WTC11 (cell line): ENCODE measurements around the gene MEIOSIN. TPM values are rescaled to one million over a fixed set of nuclear protein-coding genes. Genes with fewer than 3 reads are reported as not detected.

Experiments used
- ATAC-seq: fragments of 200-7000 bp; cut with Tn5 transposase; 2 replicates; pipeline ENCODE4 v1.10.0; 2021; ENCODE audit warnings: mild to moderate bottlenecking, moderate library complexity
- CTCF ChIA-PET: fragments of 300-600 bp; sonication (Branson Sonifier 250); formaldehyde crosslinking; loops from one replicate; lab custom pipeline; 2021; ENCODE audit warnings: antibody characterized with exemption; lab: Charles Lee
- POLR2A ChIA-PET: fragments of 350-600 bp; sonication (Branson Sonifier 250); formaldehyde crosslinking; loops from one replicate; lab custom pipeline; 2021; ENCODE audit warnings: antibody characterized with exemption; lab: Charles Lee
- DNase-seq: peaks from one replicate; pipeline ENCODE4 v3.0.0; 2021; ENCODE audit warnings: low spot score
- H3K27ac Mint-ChIP-seq: 2 replicates; pipeline ENCODE4 v1.8.0; 2021; ENCODE audit warnings: mixed read lengths
- H3K27me3 Mint-ChIP-seq: 2 replicates; pipeline ENCODE4 v1.8.0; 2021; ENCODE audit warnings: low read depth, mild to moderate bottlenecking, moderate library complexity, mixed read lengths
- H3K36me3 Mint-ChIP-seq: 2 replicates; pipeline ENCODE4 v1.8.0; 2021; ENCODE audit warnings: mixed read lengths
- H3K4me1 Mint-ChIP-seq: 2 replicates; pipeline ENCODE4 v1.8.0; 2022; ENCODE audit warnings: mixed read lengths
- H3K4me3 Mint-ChIP-seq: 2 replicates; pipeline ENCODE4 v1.8.0; 2021; ENCODE audit warnings: mild to moderate bottlenecking, moderate library complexity, mixed read lengths
- H3K9me3 Mint-ChIP-seq: 2 replicates; pipeline ENCODE4 v1.8.0; 2021; ENCODE audit warnings: mixed read lengths
- ATF1 ChIP-seq: sonication (generic); formaldehyde crosslinking; IDR thresholded peaks from 2 replicates; pipeline ENCODE4 v1.8.1; 2023; ENCODE audit warnings: mild to moderate bottlenecking, moderate library complexity, missing genetic modification reagents
- CBFB ChIP-seq: sonication (generic); formaldehyde crosslinking; IDR thresholded peaks from 2 replicates; pipeline ENCODE4 v1.8.1; 2022; ENCODE audit warnings: mild to moderate bottlenecking, low read depth, missing genetic modification reagents
- CREB1 ChIP-seq: sonication (generic); formaldehyde crosslinking; IDR thresholded peaks from 2 replicates; pipeline ENCODE4 v1.8.0; 2023; ENCODE audit warnings: mild to moderate bottlenecking, missing genetic modification reagents
- ELF4 ChIP-seq: sonication (generic); formaldehyde crosslinking; IDR thresholded peaks from 2 replicates; pipeline ENCODE4 v1.8.1; 2022; ENCODE audit warnings: low read depth, mild to moderate bottlenecking, moderate library complexity, missing genetic modification reagents
- ERG ChIP-seq: fragments of 250-450 bp; sonication (Bioruptor Pico); IDR thresholded peaks from 2 replicates; pipeline ENCODE4 v1.8.0; 2021; ENCODE audit warnings: mild to moderate bottlenecking
- MYBL2 ChIP-seq: sonication (generic); formaldehyde crosslinking; IDR thresholded peaks from 2 replicates; pipeline ENCODE4 v1.8.1; 2023; ENCODE audit warnings: mild to moderate bottlenecking, moderate library complexity, missing genetic modification reagents
- NFYB ChIP-seq: sonication (generic); formaldehyde crosslinking; conservative IDR thresholded peaks from 2 replicates; pipeline ENCODE4 v1.8.0; 2022; ENCODE audit warnings: low read depth, missing genetic modification reagents
- NR1H2 ChIP-seq: sonication (generic); formaldehyde crosslinking; IDR thresholded peaks from 2 replicates; pipeline ENCODE4 v1.9.0; 2021; ENCODE audit warnings: mild to moderate bottlenecking, moderate library complexity, missing genetic modification reagents
- OVOL2 ChIP-seq: fragments of 250-450 bp; sonication (Bioruptor Pico); IDR thresholded peaks from 2 replicates; pipeline ENCODE4 v1.9.0; 2021; ENCODE audit warnings: mild to moderate bottlenecking, borderline replicate concordance
- TCF7 ChIP-seq: sonication (generic); formaldehyde crosslinking; IDR thresholded peaks from 2 replicates; pipeline ENCODE4 v1.8.0; 2022; ENCODE audit warnings: mild to moderate bottlenecking, low read depth, missing genetic modification reagents, moderate library complexity
- TEAD1 ChIP-seq: sonication (generic); formaldehyde crosslinking; IDR thresholded peaks from 2 replicates; pipeline ENCODE4 v1.8.0; 2022; ENCODE audit warnings: mild to moderate bottlenecking, missing genetic modification reagents
- ZNF263 ChIP-seq: sonication (generic); formaldehyde crosslinking; IDR thresholded peaks from 2 replicates; pipeline ENCODE4 v1.8.1; 2022; ENCODE audit warnings: low read depth, mild to moderate bottlenecking, moderate library complexity, missing genetic modification reagents
- ZNF396 ChIP-seq: fragments of 250-450 bp; sonication (Bioruptor Pico); IDR thresholded peaks from 2 replicates; pipeline ENCODE4 v1.8.0; 2021; ENCODE audit warnings: mild to moderate bottlenecking, moderate library complexity, borderline replicate concordance
- ZNF671 ChIP-seq: fragments of 250-450 bp; sonication (Bioruptor Pico); IDR thresholded peaks from 2 replicates; pipeline ENCODE4 v1.8.0; 2021; ENCODE audit warnings: mild to moderate bottlenecking
- total RNA-seq: library from RNA; stranded (reverse); gene quantifications from 3 replicates; pipeline ENCODE4 v1.2.3, GENCODE V29; 2021
- TF ChIP-seq, protein P1 (sequence below): sonication (generic); formaldehyde crosslinking; IDR thresholded peaks from 2 replicates; pipeline ENCODE4 v1.8.0; 2022; ENCODE audit warnings: missing genetic modification reagents
- TF ChIP-seq, protein P2 (sequence below): sonication (generic); formaldehyde crosslinking; IDR thresholded peaks from 2 replicates; pipeline ENCODE4 v1.8.0; 2022; ENCODE audit warnings: mild to moderate bottlenecking, missing genetic modification reagents
- TF ChIP-seq, protein P3 (sequence below): sonication (generic); formaldehyde crosslinking; IDR thresholded peaks from 2 replicates; pipeline ENCODE4 v1.8.1; 2022; ENCODE audit warnings: mild to moderate bottlenecking, missing genetic modification reagents, moderate library complexity, borderline replicate concordance
- TF ChIP-seq, protein P4 (sequence below): fragments of 250-450 bp; sonication (Bioruptor Pico); IDR thresholded peaks from 2 replicates; pipeline ENCODE4 v1.9.0; 2021; ENCODE audit warnings: mild to moderate bottlenecking, borderline replicate concordance
- TF ChIP-seq, protein P5 (sequence below): sonication (generic); formaldehyde crosslinking; IDR thresholded peaks from 2 replicates; pipeline ENCODE4 v1.8.1; 2023; ENCODE audit warnings: mild to moderate bottlenecking, missing genetic modification reagents, borderline replicate concordance

The MEIOSIN gene
- total RNA-seq, 1 experiment from 2014 or later: not detected

GRCh38 chr19:45716359-45717130 lies 16.7 kb upstream of the MEIOSIN start (continued):
- TF ChIP-seq, protein P1, sequence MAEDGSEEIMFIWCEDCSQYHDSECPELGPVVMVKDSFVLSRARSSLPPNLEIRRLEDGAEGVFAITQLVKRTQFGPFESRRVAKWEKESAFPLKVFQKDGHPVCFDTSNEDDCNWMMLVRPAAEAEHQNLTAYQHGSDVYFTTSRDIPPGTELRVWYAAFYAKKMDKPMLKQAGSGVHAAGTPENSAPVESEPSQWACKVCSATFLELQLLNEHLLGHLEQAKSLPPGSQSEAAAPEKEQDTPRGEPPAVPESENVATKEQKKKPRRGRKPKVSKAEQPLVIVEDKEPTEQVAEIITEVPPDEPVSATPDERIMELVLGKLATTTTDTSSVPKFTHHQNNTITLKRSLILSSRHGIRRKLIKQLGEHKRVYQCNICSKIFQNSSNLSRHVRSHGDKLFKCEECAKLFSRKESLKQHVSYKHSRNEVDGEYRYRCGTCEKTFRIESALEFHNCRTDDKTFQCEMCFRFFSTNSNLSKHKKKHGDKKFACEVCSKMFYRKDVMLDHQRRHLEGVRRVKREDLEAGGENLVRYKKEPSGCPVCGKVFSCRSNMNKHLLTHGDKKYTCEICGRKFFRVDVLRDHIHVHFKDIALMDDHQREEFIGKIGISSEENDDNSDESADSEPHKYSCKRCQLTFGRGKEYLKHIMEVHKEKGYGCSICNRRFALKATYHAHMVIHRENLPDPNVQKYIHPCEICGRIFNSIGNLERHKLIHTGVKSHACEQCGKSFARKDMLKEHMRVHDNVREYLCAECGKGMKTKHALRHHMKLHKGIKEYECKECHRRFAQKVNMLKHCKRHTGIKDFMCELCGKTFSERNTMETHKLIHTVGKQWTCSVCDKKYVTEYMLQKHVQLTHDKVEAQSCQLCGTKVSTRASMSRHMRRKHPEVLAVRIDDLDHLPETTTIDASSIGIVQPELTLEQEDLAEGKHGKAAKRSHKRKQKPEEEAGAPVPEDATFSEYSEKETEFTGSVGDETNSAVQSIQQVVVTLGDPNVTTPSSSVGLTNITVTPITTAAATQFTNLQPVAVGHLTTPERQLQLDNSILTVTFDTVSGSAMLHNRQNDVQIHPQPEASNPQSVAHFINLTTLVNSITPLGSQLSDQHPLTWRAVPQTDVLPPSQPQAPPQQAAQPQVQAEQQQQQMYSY (CRISPR knock-in tag): no peak
- TF ChIP-seq TCF7 (no peak), ZNF396 (no peak), NR1H2 (CRISPR knock-in tag) (no peak), ERG (no peak), ZNF263 (CRISPR knock-in tag) (no peak), CREB1 (CRISPR knock-in tag) (no peak), ATF1 (CRISPR knock-in tag) (no peak), OVOL2 (CRISPR knock-in tag) (no peak), ELF4 (CRISPR knock-in tag) (no peak)
- TF ChIP-seq, protein P2, sequence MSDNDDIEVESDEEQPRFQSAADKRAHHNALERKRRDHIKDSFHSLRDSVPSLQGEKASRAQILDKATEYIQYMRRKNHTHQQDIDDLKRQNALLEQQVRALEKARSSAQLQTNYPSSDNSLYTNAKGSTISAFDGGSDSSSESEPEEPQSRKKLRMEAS (CRISPR knock-in tag): no peak
- TF ChIP-seq, protein P3, sequence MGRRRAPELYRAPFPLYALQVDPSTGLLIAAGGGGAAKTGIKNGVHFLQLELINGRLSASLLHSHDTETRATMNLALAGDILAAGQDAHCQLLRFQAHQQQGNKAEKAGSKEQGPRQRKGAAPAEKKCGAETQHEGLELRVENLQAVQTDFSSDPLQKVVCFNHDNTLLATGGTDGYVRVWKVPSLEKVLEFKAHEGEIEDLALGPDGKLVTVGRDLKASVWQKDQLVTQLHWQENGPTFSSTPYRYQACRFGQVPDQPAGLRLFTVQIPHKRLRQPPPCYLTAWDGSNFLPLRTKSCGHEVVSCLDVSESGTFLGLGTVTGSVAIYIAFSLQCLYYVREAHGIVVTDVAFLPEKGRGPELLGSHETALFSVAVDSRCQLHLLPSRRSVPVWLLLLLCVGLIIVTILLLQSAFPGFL (CRISPR knock-in tag): no peak

- peaks cover 23% of the 10 kb centered on the region for H3K36me3 Mint-ChIP-seq
- H3K9me3 Mint-ChIP-seq: no peaks in the 10 kb centered on the region
- peaks cover 25% of the 10 kb centered on the region for H3K4me1 Mint-ChIP-seq
- DNase-seq (peak; percentile 99), ATAC-seq (peak; percentile 98)
- H3K4me3 Mint-ChIP-seq: peak overlapping the region; percentile 97
- CTCF ChIA-PET: interaction anchor here (0.6 to 4.5 kb wide), 31 partner anchors 9 to 315 kb away, joined by 3 to 80 read pairs (median 4); partner anchors contain the start of genes FBXO46, MYPOP, QPCTL and RSPH6A
- H3K27ac Mint-ChIP-seq: peak overlapping the region; percentile 97
- POLR2A ChIA-PET: interaction anchor here (0.6 to 5.8 kb wide), 16 partner anchors 9 to 1730 kb away, joined by 3 to 115 read pairs (median 4); partner anchors contain the start of genes FBXO46, IRF2BP1, QPCTL and SIX5
- no peaks in the 10 kb centered on the region; the same call in 1 of the 2 replicates for H3K27me3 Mint-ChIP-seq
- TF ChIP-seq CBFB (CRISPR knock-in tag) (no peak), TEAD1 (CRISPR knock-in tag) (no peak; the same call in 1 of the 2 replicates), ZNF671 (CRISPR knock-in tag) (no peak), MYBL2 (CRISPR knock-in tag) (peak; percentile 48; the same call in 1 of the 2 replicates), NFYB (CRISPR knock-in tag) (peak; percentile 78)
- TF ChIP-seq, protein P4, sequence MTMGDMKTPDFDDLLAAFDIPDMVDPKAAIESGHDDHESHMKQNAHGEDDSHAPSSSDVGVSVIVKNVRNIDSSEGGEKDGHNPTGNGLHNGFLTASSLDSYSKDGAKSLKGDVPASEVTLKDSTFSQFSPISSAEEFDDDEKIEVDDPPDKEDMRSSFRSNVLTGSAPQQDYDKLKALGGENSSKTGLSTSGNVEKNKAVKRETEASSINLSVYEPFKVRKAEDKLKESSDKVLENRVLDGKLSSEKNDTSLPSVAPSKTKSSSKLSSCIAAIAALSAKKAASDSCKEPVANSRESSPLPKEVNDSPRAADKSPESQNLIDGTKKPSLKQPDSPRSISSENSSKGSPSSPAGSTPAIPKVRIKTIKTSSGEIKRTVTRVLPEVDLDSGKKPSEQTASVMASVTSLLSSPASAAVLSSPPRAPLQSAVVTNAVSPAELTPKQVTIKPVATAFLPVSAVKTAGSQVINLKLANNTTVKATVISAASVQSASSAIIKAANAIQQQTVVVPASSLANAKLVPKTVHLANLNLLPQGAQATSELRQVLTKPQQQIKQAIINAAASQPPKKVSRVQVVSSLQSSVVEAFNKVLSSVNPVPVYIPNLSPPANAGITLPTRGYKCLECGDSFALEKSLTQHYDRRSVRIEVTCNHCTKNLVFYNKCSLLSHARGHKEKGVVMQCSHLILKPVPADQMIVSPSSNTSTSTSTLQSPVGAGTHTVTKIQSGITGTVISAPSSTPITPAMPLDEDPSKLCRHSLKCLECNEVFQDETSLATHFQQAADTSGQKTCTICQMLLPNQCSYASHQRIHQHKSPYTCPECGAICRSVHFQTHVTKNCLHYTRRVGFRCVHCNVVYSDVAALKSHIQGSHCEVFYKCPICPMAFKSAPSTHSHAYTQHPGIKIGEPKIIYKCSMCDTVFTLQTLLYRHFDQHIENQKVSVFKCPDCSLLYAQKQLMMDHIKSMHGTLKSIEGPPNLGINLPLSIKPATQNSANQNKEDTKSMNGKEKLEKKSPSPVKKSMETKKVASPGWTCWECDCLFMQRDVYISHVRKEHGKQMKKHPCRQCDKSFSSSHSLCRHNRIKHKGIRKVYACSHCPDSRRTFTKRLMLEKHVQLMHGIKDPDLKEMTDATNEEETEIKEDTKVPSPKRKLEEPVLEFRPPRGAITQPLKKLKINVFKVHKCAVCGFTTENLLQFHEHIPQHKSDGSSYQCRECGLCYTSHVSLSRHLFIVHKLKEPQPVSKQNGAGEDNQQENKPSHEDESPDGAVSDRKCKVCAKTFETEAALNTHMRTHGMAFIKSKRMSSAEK (CRISPR knock-in tag): no peak
- TF ChIP-seq, protein P5, sequence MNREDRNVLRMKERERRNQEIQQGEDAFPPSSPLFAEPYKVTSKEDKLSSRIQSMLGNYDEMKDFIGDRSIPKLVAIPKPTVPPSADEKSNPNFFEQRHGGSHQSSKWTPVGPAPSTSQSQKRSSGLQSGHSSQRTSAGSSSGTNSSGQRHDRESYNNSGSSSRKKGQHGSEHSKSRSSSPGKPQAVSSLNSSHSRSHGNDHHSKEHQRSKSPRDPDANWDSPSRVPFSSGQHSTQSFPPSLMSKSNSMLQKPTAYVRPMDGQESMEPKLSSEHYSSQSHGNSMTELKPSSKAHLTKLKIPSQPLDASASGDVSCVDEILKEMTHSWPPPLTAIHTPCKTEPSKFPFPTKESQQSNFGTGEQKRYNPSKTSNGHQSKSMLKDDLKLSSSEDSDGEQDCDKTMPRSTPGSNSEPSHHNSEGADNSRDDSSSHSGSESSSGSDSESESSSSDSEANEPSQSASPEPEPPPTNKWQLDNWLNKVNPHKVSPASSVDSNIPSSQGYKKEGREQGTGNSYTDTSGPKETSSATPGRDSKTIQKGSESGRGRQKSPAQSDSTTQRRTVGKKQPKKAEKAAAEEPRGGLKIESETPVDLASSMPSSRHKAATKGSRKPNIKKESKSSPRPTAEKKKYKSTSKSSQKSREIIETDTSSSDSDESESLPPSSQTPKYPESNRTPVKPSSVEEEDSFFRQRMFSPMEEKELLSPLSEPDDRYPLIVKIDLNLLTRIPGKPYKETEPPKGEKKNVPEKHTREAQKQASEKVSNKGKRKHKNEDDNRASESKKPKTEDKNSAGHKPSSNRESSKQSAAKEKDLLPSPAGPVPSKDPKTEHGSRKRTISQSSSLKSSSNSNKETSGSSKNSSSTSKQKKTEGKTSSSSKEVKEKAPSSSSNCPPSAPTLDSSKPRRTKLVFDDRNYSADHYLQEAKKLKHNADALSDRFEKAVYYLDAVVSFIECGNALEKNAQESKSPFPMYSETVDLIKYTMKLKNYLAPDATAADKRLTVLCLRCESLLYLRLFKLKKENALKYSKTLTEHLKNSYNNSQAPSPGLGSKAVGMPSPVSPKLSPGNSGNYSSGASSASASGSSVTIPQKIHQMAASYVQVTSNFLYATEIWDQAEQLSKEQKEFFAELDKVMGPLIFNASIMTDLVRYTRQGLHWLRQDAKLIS (CRISPR knock-in tag): no peak; the same call in 1 of the 2 replicates
Observed at GRCh38 chr19:45717131-45717982, 15.9 kb upstream of the MEIOSIN start.
